ENCODE results near the gene TRAPPC2B. TPM values are rescaled to one million over a fixed set of nuclear protein-coding genes. Genes with fewer than 3 reads are reported as not detected.
A peak's percentile ranks its signal among the peaks of the same experiment; 100 is the strongest.

TRAPPC2B gene
- total RNA-seq, 1 donor from 2014 or later = 36.2 TPM

DNA sequence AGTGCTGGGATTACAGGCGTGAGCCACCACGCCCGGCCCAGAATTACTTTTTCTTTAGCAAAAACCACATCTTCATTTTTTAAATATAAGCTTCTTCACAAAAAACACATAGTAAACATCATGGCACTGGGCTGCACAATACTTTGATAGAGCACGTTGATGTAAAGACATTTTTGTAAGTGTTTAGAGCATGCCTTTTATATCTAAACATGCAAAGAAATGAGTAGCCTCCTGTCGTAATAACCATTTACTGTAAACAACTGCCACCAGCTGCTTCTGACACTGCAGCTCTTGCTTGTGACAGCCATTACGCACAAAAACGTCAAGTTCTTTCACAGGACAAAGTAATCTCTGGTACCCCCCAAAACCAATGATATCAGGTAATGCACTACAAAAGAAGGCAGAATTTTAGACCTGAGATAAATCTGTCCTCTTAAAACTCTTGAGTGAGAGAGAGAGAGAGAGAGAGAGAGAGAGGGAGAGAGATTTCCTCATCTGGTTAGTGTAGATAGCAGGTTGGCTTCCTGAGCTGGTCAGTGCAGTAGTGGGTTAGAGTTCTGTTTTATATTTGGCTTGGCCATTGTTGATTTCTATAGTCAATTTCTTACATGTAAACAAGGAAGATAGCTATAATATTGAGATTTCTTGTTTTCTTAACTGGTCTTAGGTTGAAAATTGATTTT is 19.6 kb downstream of the TRAPPC2B start:
- H3K4me3 ChIP-seq (ENCODE audit: low read depth, low read length) = no peak overlapping the region
- TF ChIP-seq, protein P1, sequence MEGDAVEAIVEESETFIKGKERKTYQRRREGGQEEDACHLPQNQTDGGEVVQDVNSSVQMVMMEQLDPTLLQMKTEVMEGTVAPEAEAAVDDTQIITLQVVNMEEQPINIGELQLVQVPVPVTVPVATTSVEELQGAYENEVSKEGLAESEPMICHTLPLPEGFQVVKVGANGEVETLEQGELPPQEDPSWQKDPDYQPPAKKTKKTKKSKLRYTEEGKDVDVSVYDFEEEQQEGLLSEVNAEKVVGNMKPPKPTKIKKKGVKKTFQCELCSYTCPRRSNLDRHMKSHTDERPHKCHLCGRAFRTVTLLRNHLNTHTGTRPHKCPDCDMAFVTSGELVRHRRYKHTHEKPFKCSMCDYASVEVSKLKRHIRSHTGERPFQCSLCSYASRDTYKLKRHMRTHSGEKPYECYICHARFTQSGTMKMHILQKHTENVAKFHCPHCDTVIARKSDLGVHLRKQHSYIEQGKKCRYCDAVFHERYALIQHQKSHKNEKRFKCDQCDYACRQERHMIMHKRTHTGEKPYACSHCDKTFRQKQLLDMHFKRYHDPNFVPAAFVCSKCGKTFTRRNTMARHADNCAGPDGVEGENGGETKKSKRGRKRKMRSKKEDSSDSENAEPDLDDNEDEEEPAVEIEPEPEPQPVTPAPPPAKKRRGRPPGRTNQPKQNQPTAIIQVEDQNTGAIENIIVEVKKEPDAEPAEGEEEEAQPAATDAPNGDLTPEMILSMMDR (conservative IDR thresholded peaks at IDR 0.05; ENCODE audit: low read depth, low read length) = no peak

GRCh38 chr19:57389194-57389729 is 25.9 kb downstream of the TRAPPC2B start:
- DNase-seq (ENCODE audit: low read depth) = no peak
- TF ChIP-seq, protein P1 (conservative IDR thresholded peaks at IDR 0.05; ENCODE audit: low read depth, low read length) = no peak

More for the DNA sequence above, 19.6 kb downstream of the TRAPPC2B start:
- no peak for DNase-seq (ENCODE audit: low read depth)

DNA sequence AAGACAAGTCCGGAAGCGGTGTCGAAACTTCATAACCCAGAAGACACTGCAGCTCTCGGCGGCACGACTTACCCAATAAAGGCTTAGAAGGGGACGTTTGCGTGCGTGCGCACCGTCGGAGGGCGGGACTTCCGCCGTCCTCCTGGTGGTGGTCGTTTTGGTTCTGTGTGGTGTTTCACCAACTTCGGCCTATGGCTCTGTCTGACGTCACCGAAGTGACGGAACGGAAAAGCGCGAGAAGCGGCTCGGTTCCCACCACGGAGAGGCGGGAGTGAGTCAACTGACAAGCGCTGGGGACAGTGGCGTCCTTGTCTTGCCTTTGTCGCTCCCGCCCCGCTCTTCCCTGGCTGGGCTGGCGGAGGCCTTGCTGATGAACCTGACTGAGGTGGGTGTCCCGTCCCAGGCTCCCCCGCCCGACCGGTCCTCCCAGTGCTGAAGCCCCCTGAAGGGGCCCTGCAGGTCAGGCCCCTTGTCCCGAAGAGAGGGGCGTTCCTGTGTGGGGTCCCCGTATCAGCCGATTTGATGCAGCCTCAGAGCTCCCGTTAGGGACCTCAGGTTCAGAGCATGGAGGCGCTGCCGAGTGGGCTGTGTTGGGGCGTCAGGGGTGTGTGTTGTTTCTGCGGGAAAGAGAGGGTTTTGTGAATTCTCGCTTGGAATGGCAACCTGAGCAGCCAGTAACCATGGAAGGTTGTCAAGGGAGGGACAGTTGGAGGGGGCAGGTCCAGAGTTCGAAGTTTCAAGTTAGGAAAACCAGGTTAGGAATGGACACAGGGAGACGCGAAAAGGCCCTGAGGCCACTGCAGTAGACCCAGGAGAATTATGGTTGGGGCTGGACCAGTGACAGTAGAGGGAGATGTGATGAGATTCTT is 26.6 kb downstream of the TRAPPC2B start, which contains the start of gene ZNF548:
Gene ZNF548, plus strand, starts transcription at position 125 of the 869 bp plus-strand sequence. Its CDS starts 246 bp downstream, at position 371.
- peak; percentile 91 for DNase-seq (ENCODE audit: low read depth)
- H3K4me3 ChIP-seq (ENCODE audit: low read depth, low read length) = peak within 1 kb of the TSS; percentile 90
- TF ChIP-seq, protein P1 (conservative IDR thresholded peaks at IDR 0.05; ENCODE audit: low read depth, low read length) = peak; percentile 16

More at GRCh38 chr19:57389194-57389729, 25.9 kb downstream of the TRAPPC2B start:
- peak overlapping the region; percentile 90 for H3K4me3 ChIP-seq (ENCODE audit: low read depth, low read length)

DNA sequence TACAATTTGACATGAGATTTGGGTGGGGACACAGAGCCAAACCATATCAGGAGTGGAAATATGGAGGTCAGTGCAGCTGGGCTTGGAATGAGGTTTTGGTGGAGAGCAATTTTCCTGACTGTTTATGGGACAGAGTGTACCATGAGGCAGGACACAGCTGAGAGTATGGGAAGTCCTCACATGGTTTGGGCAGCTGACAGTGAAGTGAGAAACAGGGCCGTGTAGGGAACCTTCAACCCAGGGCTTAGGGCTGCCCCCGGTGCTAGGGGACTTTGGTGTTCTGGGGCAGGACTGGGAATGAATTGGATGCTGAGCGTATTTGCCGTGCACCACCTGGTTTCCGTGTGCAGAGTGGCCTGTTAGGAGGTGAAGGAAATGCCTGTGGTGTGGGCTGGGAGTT is 32.4 kb downstream of the TRAPPC2B start:
- DNase-seq (ENCODE audit: low read depth) = no peak
- TF ChIP-seq, protein P1 (conservative IDR thresholded peaks at IDR 0.05; ENCODE audit: low read depth, low read length) = no peak
- H3K4me3 ChIP-seq (ENCODE audit: low read depth, low read length) = no peak overlapping the region

DNA sequence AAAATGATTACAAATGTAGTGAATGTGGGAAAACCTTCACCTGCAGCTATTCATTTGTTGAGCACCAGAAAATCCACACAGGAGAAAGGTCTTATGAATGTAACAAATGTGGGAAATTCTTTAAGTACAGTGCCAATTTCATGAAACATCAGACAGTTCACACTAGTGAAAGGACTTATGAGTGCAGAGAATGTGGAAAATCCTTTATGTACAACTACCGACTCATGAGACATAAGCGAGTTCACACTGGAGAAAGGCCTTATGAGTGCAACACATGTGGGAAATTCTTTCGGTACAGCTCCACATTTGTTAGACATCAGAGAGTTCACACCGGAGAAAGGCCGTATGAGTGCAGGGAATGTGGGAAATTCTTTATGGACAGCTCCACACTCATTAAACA is 35.5 kb downstream of the TRAPPC2B start:
- no peak for DNase-seq (ENCODE audit: low read depth)
- H3K4me3 ChIP-seq (ENCODE audit: low read depth, low read length) = no peak overlapping the region
- TF ChIP-seq, protein P1 (conservative IDR thresholded peaks at IDR 0.05; ENCODE audit: low read depth, low read length) = no peak

DNA sequence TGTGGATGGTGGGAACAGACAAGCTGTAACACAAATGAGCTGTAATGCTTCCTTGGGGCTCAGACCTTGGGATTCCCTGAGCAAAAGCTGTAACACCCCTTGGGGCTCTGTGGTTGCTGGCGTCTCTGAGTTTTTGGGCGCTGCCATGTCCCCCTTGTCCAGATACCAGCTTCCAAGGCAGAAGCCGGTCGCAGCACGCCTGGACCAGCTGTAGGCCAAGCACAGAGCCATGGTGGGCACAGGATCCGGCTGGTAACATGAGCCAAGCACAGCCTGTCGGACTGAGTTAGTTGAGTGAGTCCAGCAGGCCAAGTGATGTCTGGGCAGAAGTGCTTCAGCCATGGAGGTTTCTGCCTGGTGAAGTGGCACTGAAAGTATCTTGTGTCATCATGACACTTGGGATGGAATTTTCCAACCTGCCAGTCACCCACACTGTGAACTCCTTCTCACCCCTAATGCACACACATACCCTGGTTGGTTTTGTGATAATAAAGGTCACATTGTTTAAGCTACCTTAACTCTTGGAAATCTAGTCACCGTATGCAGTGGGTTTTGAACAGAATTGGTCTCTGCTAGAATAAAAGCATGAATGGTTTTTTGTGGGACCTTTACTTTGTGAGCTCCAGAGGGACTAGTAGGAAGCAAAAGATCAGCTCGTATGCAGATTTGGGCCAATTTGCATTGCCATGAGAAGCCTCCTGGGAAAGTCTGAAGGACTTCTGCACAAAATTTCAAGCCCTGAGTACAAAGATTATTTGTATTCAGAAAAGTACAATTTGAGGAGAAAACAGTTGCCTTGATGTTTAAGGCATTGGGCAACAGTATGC is 40.6 kb downstream of the TRAPPC2B start:
- DNase-seq (ENCODE audit: low read depth) = no peak
- TF ChIP-seq, protein P1 (conservative IDR thresholded peaks at IDR 0.05; ENCODE audit: low read depth, low read length) = no peak
- no peak overlapping the region for H3K4me3 ChIP-seq (ENCODE audit: low read depth, low read length)
